ENCODE data around the gene AADACL4. TPM values are rescaled to one million over a fixed set of nuclear protein-coding genes. Genes with fewer than 3 reads are reported as not detected.

AADACL4 gene
- total and polyA plus RNA-seq, 9 of the 15 experiments (the other 6 are each of a cell fraction or from before 2014, with no cell fraction given) = not detected

GRCh38 chr1:12648741-12649140 is 4.9 kb downstream of the AADACL4 start (continued):
- no peak for TF ChIP-seq ARID3A (IDR thresholded peaks at IDR 0.05; ENCODE audit: borderline replicate concordance, low read depth, low read length)
- TF ChIP-seq FOXA1 (IDR thresholded peaks at IDR 0.05; ENCODE audit: borderline replicate concordance) = no peak

DNA sequence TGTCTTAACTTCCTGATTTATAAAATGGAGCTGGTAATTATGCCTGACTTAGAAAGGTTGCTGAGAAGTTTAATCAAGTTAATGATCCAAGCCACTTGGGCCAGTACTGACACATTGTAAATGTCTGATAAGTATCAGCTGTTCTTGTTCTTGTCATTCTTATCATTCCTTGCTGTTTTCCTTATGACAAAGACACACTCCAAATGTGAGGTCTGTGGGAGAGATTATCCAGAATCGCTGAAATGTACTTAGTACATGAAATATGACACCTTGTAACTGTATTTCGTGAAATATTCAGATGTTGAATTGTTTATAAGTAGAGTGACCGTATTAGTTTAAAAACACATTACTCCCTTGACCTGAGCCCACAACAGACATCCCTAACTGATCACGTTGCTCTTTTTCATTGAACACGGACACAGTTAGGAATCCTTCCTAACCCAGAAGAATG is 6.1 kb downstream of the AADACL4 start:
- H2AFZ ChIP-seq (ENCODE audit: low read depth, low read length) = no peak overlapping the region
- ATAC-seq = no peak
- TF ChIP-seq DACH1 (IDR thresholded peaks at IDR 0.05; ENCODE audit: partially characterized antibody) (peak; percentile 48), SAFB (IDR thresholded peaks at IDR 0.05; ENCODE audit: borderline replicate concordance, low read depth, low read length) (no peak), MEIS2 (IDR thresholded peaks at IDR 0.05; ENCODE audit: partially characterized antibody) (peak; percentile 47), EP300 (IDR thresholded peaks at IDR 0.05; ENCODE audit: low read length) (no peak), POLR2G (IDR thresholded peaks at IDR 0.05; ENCODE audit: low read depth, low read length) (no peak), CBX3 (IDR thresholded peaks at IDR 0.05; ENCODE audit: borderline replicate concordance in 1 of 2, low read length in 2 of 2) (no peak), ESRRA (IDR thresholded peaks at IDR 0.05; ENCODE audit: borderline replicate concordance, low read depth) (0 out of 2 replicates have a peak, but pooled peaks have one; percentile 34), CGGBP1 (CRISPR knock-in tag; IDR thresholded peaks at IDR 0.05) (no peak), CBFA2T2 (conservative IDR thresholded peaks at IDR 0.05) (0 out of 2 replicates have a peak, but pooled peaks have one; percentile 12), TEAD4 (IDR thresholded peaks at IDR 0.05; ENCODE audit: low read length) (peak; percentile 68; the same call in 1 of the 2 replicates), TEAD4 (CRISPR knock-in tag; IDR thresholded peaks at IDR 0.05; ENCODE audit: borderline replicate concordance) (no peak), SOX6 (IDR thresholded peaks at IDR 0.05) (peak; percentile 81; the same call in 1 of the 2 replicates), ZC3H4 (CRISPR knock-in tag; IDR thresholded peaks at IDR 0.05; ENCODE audit: borderline replicate concordance) (no peak), FOSL1 (tag; conservative IDR thresholded peaks at IDR 0.05) (0 out of 2 replicates have a peak, but pooled peaks have one; percentile 16), CBFA2T3 (IDR thresholded peaks at IDR 0.05) (peak; percentile 44)
- TF ChIP-seq, protein P1, sequence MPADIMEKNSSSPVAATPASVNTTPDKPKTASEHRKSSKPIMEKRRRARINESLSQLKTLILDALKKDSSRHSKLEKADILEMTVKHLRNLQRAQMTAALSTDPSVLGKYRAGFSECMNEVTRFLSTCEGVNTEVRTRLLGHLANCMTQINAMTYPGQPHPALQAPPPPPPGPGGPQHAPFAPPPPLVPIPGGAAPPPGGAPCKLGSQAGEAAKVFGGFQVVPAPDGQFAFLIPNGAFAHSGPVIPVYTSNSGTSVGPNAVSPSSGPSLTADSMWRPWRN (IDR thresholded peaks at IDR 0.05; ENCODE audit: low read depth) = peak; percentile 66; the same call in 1 of the 2 replicates
- peak; percentile 40 for FAIRE-seq
- no TSS peak for BruUV-seq (replicated peaks)
- ChIA-PET CTCF (ENCODE audit: low intra/inter-chr PET ratio) (no interaction called here), POLR2A (interaction anchor here (0.6 to 1.4 kb wide), 3 partner anchors 9 to 21 kb away, joined by 3 to 4 read pairs (median 3); no protein-coding TSS in a partner anchor)
- no peak overlapping the region for H3K27ac ChIP-seq (ENCODE audit: extremely low read depth, low read depth, low read length)
- H3K9ac ChIP-seq (ENCODE audit: insufficient read depth in 1 of 2, low read depth in 2 of 2, low read length in 2 of 2) = no peak overlapping the region
- H3K9me1 ChIP-seq (ENCODE audit: control insufficient read depth, insufficient read depth, low read length) = no peaks in the 10 kb centered on the region
- H3K36me3 ChIP-seq (ENCODE audit: control insufficient read depth, insufficient read depth, low read length) = peaks cover 59% of the 10 kb centered on the region
- H3K79me2 ChIP-seq (ENCODE audit: control insufficient read depth, insufficient read depth, low read length) = peaks cover 35% of the 10 kb centered on the region
- H3K27me3 ChIP-seq (ENCODE audit: control insufficient read depth in 2 of 2, insufficient read depth in 2 of 2, low read length in 2 of 2) = no peaks in the 10 kb centered on the region
- 30% methylated on average over 5 of the region's 5 CpGs for WGBS (ENCODE audit: insufficient coverage, low coverage, missing lambda C conversion rate)
- peaks cover 6 to 20% of the 10 kb centered on the region in 2 experiments for H3K4me1 ChIP-seq (replicated peaks in 1 of 2; ENCODE audit: control insufficient read depth in 2 of 2, insufficient read depth in 2 of 2, low read length in 2 of 2)
- no peak overlapping the region for H3K4me3 ChIP-seq
- in situ Hi-C loops (cut with MboI) = loop anchor here (10.0 kb wide), 1 partner anchor 525 kb away; no protein-coding TSS in a partner anchor
- H4K20me1 ChIP-seq (replicated peaks; ENCODE audit: control insufficient read depth, insufficient read depth, low read length) = no peaks in the 10 kb centered on the region
- no peak overlapping the region; the same call in 1 of the 2 replicates for H3K4me2 ChIP-seq (ENCODE audit: insufficient read depth, low read length)
- DNase-seq (ENCODE audit: extremely low read depth in 1 of 4, low spot score in 3 of 4) = no peak
- no peaks in the 10 kb centered on the region for H3K9me3 ChIP-seq (replicated peaks; ENCODE audit: control insufficient read depth, insufficient read depth, low read depth, low read length)
- intact Hi-C loops (cut with micrococcal nuclease) = no loop called here

Measured in K562 (cell line).